ENCODE results near the gene PTPN3.

Gene PTPN3

DNA sequence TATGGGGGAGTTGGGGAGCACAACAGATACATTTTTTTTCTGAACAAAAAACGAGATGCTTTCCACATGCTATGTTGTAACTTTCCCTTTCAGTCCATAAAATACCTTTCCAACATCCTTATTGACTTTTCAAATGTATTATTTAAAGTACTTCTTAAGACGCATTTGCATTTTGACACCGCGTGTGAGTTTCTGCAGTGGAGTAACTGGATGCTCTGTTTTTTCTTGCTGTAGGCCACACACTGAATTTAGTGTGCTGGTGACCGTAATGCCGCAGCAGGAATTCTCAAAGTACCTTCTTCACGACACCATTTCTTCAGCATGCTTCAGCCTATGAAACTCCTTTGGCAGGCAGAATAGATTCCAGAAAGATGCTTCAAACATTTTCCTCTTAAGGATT, 163.0 kb downstream of the PTPN3 start:
- no peak for DNase-seq

DNA sequence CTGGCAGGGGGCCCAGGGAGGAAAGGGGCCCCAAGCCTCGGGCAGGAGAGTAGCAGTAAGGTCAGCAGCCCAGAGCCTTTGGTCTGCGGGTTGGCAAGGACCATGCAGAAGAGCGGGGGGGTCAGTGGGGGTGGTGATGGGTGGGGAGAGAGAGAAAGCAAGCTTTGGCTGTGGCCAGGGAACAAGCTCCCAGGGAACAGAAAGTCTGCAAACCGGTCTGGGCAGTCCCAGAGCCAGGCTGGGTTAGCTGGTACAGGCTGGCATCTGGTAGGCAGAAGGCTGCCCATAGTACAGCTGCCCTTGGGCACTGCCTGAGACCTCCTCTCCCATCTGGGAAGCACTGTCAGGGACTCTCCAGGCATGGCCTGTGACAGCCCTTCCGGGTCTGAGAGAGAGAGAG, 166.8 kb downstream of the PTPN3 start:
- DNase-seq: no peak

DNA sequence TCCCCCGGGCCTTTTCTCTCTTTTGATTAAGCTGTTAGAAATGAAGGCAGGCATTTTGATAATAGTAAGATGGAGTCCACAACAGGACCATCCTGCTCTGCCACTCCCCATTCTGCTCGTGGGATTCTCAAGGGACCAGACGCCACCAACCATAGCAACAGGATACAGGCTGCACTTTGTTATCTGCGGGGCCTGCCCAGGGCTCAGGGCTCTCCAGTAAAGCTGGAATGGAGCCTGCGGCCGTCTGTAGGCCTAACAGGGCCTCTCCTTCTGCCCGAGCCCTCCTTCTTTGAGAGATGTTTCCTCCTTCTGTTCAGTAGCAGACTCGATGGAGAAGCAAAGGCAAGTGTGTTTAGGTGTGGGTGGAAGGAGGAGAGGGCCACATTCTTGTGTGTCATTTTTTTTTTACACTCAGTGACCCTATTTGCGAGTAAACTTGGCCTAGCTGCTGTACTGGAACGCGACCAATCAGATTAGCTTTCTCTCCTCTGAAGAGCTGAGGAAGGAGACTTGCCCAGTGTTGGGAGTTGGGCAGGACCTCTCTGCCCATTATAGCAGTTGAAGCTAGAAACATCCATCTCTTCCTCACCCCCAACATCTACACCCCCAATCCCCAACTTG, 168.4 kb downstream of the PTPN3 start:
- no peak for DNase-seq

DNA sequence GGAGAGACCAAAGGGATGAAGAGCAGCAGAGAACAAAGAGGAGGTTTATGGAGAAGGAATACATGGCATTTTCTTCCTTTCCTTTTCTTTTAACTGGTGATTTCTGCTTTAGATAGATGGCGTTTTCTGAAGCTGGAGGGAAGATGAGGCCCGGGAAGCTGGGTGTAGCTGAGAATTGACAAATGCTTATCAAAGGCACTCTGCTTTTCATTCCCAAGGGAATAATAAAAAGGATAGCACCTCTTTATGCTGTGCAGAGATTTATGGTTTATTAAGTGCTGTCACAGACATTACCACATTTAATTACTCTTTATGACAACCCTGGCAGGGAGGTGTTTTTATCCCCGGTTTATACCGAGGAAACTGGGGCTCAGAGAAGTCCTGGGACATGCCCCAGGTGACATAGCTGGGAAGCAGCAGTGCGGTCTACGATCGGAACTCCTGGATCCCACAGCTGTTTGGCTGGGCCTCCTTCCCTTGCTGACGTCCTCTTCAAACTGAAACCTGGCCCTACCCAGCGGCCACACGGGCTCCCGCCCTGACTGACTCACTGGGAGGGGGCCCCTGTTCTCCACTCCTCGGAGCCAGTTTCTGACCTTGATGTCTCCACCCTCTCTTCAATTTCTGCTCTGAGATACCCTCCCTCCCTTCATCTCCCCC, 169.0 kb downstream of the PTPN3 start:
- no peak for DNase-seq
